GM18498 (cell line): Measurements from ENCODE around the gene CD209.

Source experiments
- ATAC-seq: cut with Tn5 transposase; IDR thresholded peaks from one replicate; pipeline ENCODE4 v1.9.1; 2021; ENCODE audit warnings: mild to moderate bottlenecking, moderate library complexity; ENCODE audit not compliant: unreplicated experiment

The CD209 gene

GRCh38 chr19:7709932-7710460 is 37.3 kb downstream of the CD209 start:
- ATAC-seq = no peak

GRCh38 chr19:7706955-7707456 is 40.3 kb downstream of the CD209 start:
- no peak for ATAC-seq

GRCh38 chr19:7706188-7706954 is 41.0 kb downstream of the CD209 start:
- no peak for ATAC-seq

- ATAC-seq = peak; percentile 36
Observed at GRCh38 chr19:7705387-7706187, 41.7 kb downstream of the CD209 start.

- ATAC-seq = no peak
Observed at GRCh38 chr19:7704280-7705060, 42.9 kb downstream of the CD209 start.

GRCh38 chr19:7703332-7703731 is 44.0 kb downstream of the CD209 start:
- ATAC-seq = no peak

- peak; percentile 69 for ATAC-seq
Observed at GRCh38 chr19:7701654-7702457, 45.5 kb downstream of the CD209 start, which contains the start of gene FCER2. FCER2 (minus strand) TSS chr19:7702131; CDS start chr19:7699760, 2,371 bp downstream.

GRCh38 chr19:7701049-7701653 is 46.2 kb downstream of the CD209 start:
- ATAC-seq = no peak

- ATAC-seq = no peak
Observed at GRCh38 chr19:7699417-7700401, 47.6 kb downstream of the CD209 start.

- ATAC-seq = no peak
Observed at GRCh38 chr19:7699003-7699402, 48.3 kb downstream of the CD209 start.

GRCh38 chr19:7698583-7698982 is 48.8 kb downstream of the CD209 start:
- no peak for ATAC-seq

GRCh38 chr19:7697721-7698287 is 49.5 kb downstream of the CD209 start:
- ATAC-seq = no peak

GRCh38 chr19:7694499-7694898 is 52.8 kb downstream of the CD209 start:
- ATAC-seq = no peak

- no peak for ATAC-seq
Observed at GRCh38 chr19:7692417-7693088, 54.8 kb downstream of the CD209 start.

GRCh38 chr19:7691497-7691896 is 55.8 kb downstream of the CD209 start:
- ATAC-seq = no peak

- no peak for ATAC-seq
Observed at GRCh38 chr19:7690779-7691258, 56.5 kb downstream of the CD209 start.
